Smooth muscle cell of the brain vasculature (primary cell): ENCODE results near the gene CACNA1H.

Experiments used
- DNase-seq: peaks from one replicate; pipeline ENCODE4 v3.0.0-alpha.2; 2012; ENCODE audit warnings: low read depth, low spot score

CACNA1H gene

GRCh38 chr16:1211451-1212268 lies 58.8 kb downstream of the CACNA1H start:
- no peak for DNase-seq

- DNase-seq, result no peak
Measured at GRCh38 chr16:1212616-1213194, 59.8 kb downstream of the CACNA1H start.

- DNase-seq, result no peak
Measured at GRCh38 chr16:1213231-1213630, 60.3 kb downstream of the CACNA1H start.

- no peak for DNase-seq
Measured at GRCh38 chr16:1213796-1214372, 61.0 kb downstream of the CACNA1H start.

- DNase-seq, result no peak
Measured at GRCh38 chr16:1214719-1215118, 61.8 kb downstream of the CACNA1H start.

- DNase-seq, result no peak
Measured at GRCh38 chr16:1215574-1216295, 62.8 kb downstream of the CACNA1H start.

- DNase-seq, result no peak
Measured at GRCh38 chr16:1216296-1216619, 63.4 kb downstream of the CACNA1H start.

- no peak for DNase-seq
Measured at GRCh38 chr16:1216681-1217400, 63.9 kb downstream of the CACNA1H start.

GRCh38 chr16:1217526-1217925 lies 64.6 kb downstream of the CACNA1H start:
- DNase-seq, result no peak

- no peak for DNase-seq
Measured at GRCh38 chr16:1218061-1218929, 65.4 kb downstream of the CACNA1H start.

GRCh38 chr16:1218930-1219611 lies 66.2 kb downstream of the CACNA1H start:
- no peak for DNase-seq

GRCh38 chr16:1220098-1220728 lies 67.3 kb downstream of the CACNA1H start:
- no peak for DNase-seq

GRCh38 chr16:1220841-1221627 lies 68.1 kb downstream of the CACNA1H start:
- no peak for DNase-seq

- DNase-seq, result no peak
Measured at GRCh38 chr16:1221628-1222552, 69.0 kb downstream of the CACNA1H start.

GRCh38 chr16:1222553-1223354 lies 69.8 kb downstream of the CACNA1H start:
- DNase-seq, result no peak

- DNase-seq, result no peak
Measured at GRCh38 chr16:1223355-1224214, 70.7 kb downstream of the CACNA1H start.
